Neural crest cell (in vitro differentiated cells): ENCODE results near the gene PNPLA1. TPM values are rescaled to one million over a fixed set of nuclear protein-coding genes. Genes with fewer than 3 reads are reported as not detected.

Source experiments
- DNase-seq: peaks from one replicate; pipeline ENCODE4 v3.0.0; 2021; ENCODE audit warnings: low read depth, mixed read lengths, low spot score
- H3K27ac Mint-ChIP-seq: one replicate; pipeline ENCODE4 v1.8.0; 2021; ENCODE audit warnings: mild to moderate bottlenecking, mixed read lengths; ENCODE audit not compliant: unreplicated experiment
- H3K27me3 Mint-ChIP-seq: 2 replicates; pipeline ENCODE4 v1.8.0; 2021; ENCODE audit warnings: low read depth, mild to moderate bottlenecking, mixed read lengths
- H3K36me3 Mint-ChIP-seq: 2 replicates; pipeline ENCODE4 v1.8.0; 2021; ENCODE audit warnings: low read depth, mild to moderate bottlenecking, mixed read lengths
- H3K4me1 Mint-ChIP-seq: 2 replicates; pipeline ENCODE4 v1.8.0; 2021; ENCODE audit warnings: mixed read lengths
- H3K4me3 Mint-ChIP-seq: one replicate; pipeline ENCODE4 v1.8.0; 2021; ENCODE audit warnings: mild to moderate bottlenecking, mixed read lengths
- H3K9me3 Mint-ChIP-seq: 2 replicates; pipeline ENCODE4 v1.8.0; 2021; ENCODE audit warnings: mixed read lengths
- total RNA-seq: library from RNA; stranded (reverse); gene quantifications from 2 replicates; pipeline ENCODE4 v1.2.1, GENCODE V29; 2021
- TF ChIP-seq, protein P1 (sequence below): fragments of 200-600 bp; sonication (generic); conservative IDR thresholded peaks from 2 replicates; pipeline ENCODE4 v1.5.0; 2021; ENCODE audit warnings: antibody characterized with exemption, mild to moderate bottlenecking

The PNPLA1 gene
- total RNA-seq, 1 donor from 2014 or later, result not detected

DNA sequence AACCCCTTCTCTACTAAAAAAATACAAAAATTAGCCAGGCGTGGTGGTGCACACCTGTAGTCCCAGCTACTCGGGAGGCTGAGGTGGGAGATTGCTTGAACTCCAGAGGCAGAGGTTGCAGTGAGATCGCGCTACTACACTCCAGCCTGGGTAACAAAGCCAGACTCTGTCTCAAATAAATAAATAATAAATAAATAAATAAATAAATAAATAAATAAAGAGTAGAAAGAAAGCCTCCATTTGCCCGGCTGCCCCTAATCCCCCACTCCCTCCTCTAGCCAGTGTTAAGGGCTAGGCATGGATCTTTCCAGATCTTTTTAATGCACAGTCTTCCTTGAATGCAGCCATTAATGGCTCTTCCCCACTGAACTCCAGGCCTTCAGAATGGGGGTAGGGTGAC lies 3.2 kb downstream of the PNPLA1 start:
- Mint-ChIP-seq H3K9me3 (no peaks in the 10 kb centered on the region), H3K36me3 (no peaks in the 10 kb centered on the region), H3K27me3 (peaks cover 28% of the 10 kb centered on the region), H3K27ac (no peak overlapping the region), H3K4me3 (no peak overlapping the region), H3K4me1 (no peaks in the 10 kb centered on the region)
- TF ChIP-seq, protein P1, sequence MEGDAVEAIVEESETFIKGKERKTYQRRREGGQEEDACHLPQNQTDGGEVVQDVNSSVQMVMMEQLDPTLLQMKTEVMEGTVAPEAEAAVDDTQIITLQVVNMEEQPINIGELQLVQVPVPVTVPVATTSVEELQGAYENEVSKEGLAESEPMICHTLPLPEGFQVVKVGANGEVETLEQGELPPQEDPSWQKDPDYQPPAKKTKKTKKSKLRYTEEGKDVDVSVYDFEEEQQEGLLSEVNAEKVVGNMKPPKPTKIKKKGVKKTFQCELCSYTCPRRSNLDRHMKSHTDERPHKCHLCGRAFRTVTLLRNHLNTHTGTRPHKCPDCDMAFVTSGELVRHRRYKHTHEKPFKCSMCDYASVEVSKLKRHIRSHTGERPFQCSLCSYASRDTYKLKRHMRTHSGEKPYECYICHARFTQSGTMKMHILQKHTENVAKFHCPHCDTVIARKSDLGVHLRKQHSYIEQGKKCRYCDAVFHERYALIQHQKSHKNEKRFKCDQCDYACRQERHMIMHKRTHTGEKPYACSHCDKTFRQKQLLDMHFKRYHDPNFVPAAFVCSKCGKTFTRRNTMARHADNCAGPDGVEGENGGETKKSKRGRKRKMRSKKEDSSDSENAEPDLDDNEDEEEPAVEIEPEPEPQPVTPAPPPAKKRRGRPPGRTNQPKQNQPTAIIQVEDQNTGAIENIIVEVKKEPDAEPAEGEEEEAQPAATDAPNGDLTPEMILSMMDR, result no peak
- no peak for DNase-seq

DNA sequence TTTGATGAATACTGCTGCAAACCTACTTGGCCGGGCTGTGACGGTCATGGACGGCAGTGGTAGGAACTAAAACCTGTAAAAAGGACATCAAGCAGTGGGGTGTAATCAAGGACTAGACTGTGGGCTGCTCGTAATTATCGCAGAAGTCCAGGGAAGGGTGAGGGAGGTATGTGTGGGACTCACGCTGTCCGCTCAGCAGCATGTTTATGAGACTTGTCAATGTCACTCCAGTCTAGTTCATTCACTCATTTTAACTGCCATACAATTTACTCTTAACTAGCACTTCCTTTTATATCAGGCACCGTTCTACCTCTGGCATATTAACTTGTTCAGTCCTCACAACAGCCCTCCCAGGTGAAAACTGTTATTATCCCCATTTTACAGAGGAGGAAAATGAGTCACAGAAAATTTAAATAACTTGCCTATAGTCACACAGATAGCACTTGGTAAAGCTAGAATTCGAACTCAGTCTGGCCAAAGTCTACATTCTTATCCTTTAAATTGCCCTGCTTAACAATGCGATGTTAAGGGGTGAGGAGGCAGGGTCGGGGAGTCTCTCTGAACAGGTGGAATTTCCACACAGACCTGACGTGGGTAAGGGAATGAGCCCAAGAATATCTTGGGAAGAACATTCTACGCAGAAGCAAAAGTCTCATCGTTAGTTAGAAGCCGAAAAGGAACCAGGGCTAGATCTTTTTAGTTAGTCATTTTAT lies 4.1 kb downstream of the PNPLA1 start:
- H3K36me3 Mint-ChIP-seq, result no peaks in the 10 kb centered on the region
- H3K4me3 Mint-ChIP-seq, result no peak overlapping the region
- no peak for DNase-seq
- no peaks in the 10 kb centered on the region for H3K4me1 Mint-ChIP-seq
- H3K9me3 Mint-ChIP-seq, result no peaks in the 10 kb centered on the region
- peaks cover 34% of the 10 kb centered on the region for H3K27me3 Mint-ChIP-seq
- TF ChIP-seq, protein P1, result no peak
- H3K27ac Mint-ChIP-seq, result no peak overlapping the region

DNA sequence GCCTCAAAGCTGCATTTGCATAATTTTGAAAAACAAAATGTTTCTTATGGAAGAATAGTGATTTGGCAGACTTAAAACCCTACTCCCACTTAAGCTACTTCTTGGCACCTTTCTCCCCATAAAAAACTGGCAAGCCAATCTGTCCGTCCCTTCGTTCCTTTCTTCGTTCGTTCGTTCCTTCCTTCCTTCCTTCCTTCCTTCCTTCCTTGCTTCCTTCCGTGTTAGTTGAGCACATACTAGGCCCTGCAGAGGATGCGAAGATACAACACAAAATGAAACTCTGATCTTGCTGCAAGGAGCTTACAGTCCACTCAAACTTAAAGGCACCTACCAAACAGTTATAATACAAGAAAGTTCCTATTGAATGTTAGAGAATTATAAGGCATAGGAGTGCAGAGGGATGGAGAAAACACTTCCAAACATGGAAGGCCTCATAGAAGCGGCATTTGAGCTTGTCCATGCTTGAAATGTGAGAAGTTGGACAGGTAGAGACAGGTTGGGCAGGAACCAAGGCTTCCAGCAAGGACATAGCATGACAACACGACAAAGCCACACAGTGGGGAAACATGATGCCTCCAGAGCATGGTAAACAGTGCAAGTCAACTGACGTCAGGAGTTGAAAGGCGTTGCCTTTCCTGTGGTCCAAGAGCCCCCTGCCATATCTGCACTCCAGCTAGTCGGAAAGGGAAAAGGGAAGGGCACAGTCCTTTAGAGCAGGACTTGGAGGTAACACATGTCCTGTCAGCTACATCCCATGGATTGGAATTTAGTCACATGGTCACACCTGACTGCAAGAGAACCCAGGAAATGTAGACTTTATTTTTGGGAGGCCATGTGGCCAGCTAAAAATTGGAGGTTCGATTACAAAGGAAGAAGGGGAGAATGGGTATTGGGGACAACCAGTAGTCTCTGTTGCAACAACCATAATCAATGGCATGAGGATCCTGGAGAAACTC lies 7.0 kb downstream of the PNPLA1 start:
- TF ChIP-seq, protein P1, result no peak
- Mint-ChIP-seq H3K36me3 (no peaks in the 10 kb centered on the region), H3K27me3 (peaks cover 51% of the 10 kb centered on the region), H3K27ac (no peak overlapping the region), H3K9me3 (no peaks in the 10 kb centered on the region), H3K4me3 (no peak overlapping the region), H3K4me1 (no peaks in the 10 kb centered on the region)
- no peak for DNase-seq

DNA sequence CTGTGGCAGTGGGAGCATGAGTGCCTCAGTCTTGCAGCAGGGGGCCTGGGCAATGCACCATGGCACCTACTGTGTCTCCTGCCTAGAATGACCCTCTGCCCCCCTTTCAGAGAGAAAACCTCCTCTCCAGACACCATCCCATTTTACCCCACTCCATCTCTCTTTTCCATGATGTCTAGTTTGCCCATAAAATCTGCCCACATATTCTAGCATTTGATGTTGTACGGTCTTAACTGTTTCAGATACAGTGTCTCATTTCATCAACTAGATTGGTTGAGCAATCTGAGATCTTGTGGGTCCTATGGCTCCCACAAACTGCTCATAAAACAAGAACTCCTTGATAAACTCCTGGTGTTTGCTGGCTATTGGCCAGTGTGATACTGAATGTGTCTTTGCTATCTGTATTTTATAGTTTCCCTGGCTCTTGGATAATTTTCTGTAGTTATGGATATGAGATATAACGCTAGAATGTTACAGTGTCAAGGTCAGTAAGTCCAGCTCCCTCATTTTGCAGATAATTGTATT lies 8.1 kb downstream of the PNPLA1 start:
- H3K27me3 Mint-ChIP-seq, result peaks cover 57% of the 10 kb centered on the region
- H3K4me1 Mint-ChIP-seq, result no peaks in the 10 kb centered on the region
- no peaks in the 10 kb centered on the region for H3K36me3 Mint-ChIP-seq
- TF ChIP-seq, protein P1, result no peak
- H3K27ac Mint-ChIP-seq, result no peak overlapping the region
- no peak for DNase-seq
- no peaks in the 10 kb centered on the region for H3K9me3 Mint-ChIP-seq
- H3K4me3 Mint-ChIP-seq, result no peak overlapping the region

DNA sequence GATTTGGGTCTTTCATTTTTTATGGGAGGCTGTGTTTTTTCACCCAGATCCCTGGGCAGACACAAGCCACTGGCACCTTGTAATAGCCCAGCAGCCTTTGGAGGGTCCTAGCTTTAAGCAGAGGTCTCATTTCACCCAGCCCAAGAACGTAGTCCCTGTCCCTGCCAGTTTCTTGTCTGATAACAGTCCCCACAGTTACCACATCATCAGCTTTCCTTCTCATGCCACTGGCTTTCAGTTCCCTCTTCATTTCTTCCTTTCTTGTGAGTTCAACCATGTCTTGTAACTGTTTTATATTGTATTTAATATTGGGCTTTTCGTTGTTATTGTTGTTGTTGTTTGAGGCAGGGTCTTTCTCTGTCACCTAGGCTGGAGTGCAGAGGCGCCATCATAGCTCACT lies 10.6 kb downstream of the PNPLA1 start:
- TF ChIP-seq, protein P1, result no peak
- Mint-ChIP-seq H3K27ac (no peak overlapping the region), H3K4me3 (no peak overlapping the region), H3K27me3 (peaks cover 63% of the 10 kb centered on the region), H3K4me1 (peaks cover 3% of the 10 kb centered on the region), H3K36me3 (no peaks in the 10 kb centered on the region), H3K9me3 (no peaks in the 10 kb centered on the region)
- DNase-seq, result no peak
